SIG-M5 treated with dmso at 0.1 percent for 504 hours (cell line): ENCODE data around the gene NDST1.

ENCODE experiments used
- DNase-seq: peaks from one replicate; lab custom pipeline; 2025; ENCODE audit not compliant: unreplicated experiment; lab: John Stamatoyannopoulos, UW

NDST1 gene

GRCh38 chr5:150565868-150566267 is 57.9 kb downstream of the NDST1 start:
- DNase-seq: no peak

GRCh38 chr5:150567031-150567717 is 59.2 kb downstream of the NDST1 start:
- peak; percentile 94 for DNase-seq

- no peak for DNase-seq
These were observed 60.7 kb downstream of the NDST1 start for GRCh38 chr5:150568663-150569062.

GRCh38 chr5:150570333-150570732 is 62.4 kb downstream of the NDST1 start:
- no peak for DNase-seq

GRCh38 chr5:150571836-150572235 is 63.9 kb downstream of the NDST1 start:
- DNase-seq: no peak

- DNase-seq: no peak
These were observed 65.3 kb downstream of the NDST1 start for GRCh38 chr5:150573216-150573615.

- DNase-seq: no peak
These were observed 66.2 kb downstream of the NDST1 start for GRCh38 chr5:150573867-150574817.

- DNase-seq: no peak
These were observed 67.1 kb downstream of the NDST1 start for GRCh38 chr5:150574818-150575547.

GRCh38 chr5:150575745-150576448 is 68.0 kb downstream of the NDST1 start:
- no peak for DNase-seq

- DNase-seq: no peak
These were observed 68.6 kb downstream of the NDST1 start for GRCh38 chr5:150576449-150576949.

GRCh38 chr5:150577378-150578139 is 69.6 kb downstream of the NDST1 start:
- DNase-seq: no peak

- DNase-seq: no peak
These were observed 71.0 kb downstream of the NDST1 start for GRCh38 chr5:150578781-150579461.

GRCh38 chr5:150579462-150580400 is 71.8 kb downstream of the NDST1 start:
- DNase-seq: no peak

- DNase-seq: no peak
These were observed 73.0 kb downstream of the NDST1 start for GRCh38 chr5:150580917-150581316.

- no peak for DNase-seq
These were observed 74.5 kb downstream of the NDST1 start for GRCh38 chr5:150582241-150583109.

GRCh38 chr5:150583541-150584225 is 75.8 kb downstream of the NDST1 start:
- no peak for DNase-seq
